Measurements from ENCODE around the gene LDLRAD4.

GRCh38 chr18:13621446-13621849 lies 402.9 kb downstream of the LDLRAD4 start:
- no peak for TF ChIP-seq POLR2AphosphoS5 (IDR thresholded peaks at IDR 0.05; ENCODE audit: borderline replicate concordance, low read depth, low read length)
- TF ChIP-seq EZH2 (IDR thresholded peaks at IDR 0.05): no peak

Measured in SK-N-MC (cell line).